Caco-2 (cell line): Measurements from ENCODE around the gene BYSL. TPM values are rescaled to one million over a fixed set of nuclear protein-coding genes. Genes with fewer than 3 reads are reported as not detected.

Source experiments
- BruUV-seq: library from RNA; stranded (reverse); fragments of 400-500 nt; replicated peaks from 2 replicates; lab custom pipeline; 2021; lab: Mats Ljungman, UMichigan
- CTCF ChIA-PET: fragments of 300-600 bp; sonication (Branson Sonifier 250); formaldehyde crosslinking; loops from one replicate; lab custom pipeline; 2022; ENCODE audit warnings: antibody characterized with exemption; lab: Charles Lee
- POLR2A ChIA-PET: fragments of 300-600 bp; sonication (Branson Sonifier 250); formaldehyde crosslinking; loops from one replicate; lab custom pipeline; 2022; ENCODE audit warnings: antibody characterized with exemption; lab: Charles Lee
- DNase-seq, 2 experiments: peaks; one replicate each; pipeline versions ENCODE4 v3.0.0 to v3.0.0-alpha.2; 2020 to 2022
- H3K27me3 ChIP-seq: replicated peaks from 2 replicates; pipeline ENCODE4 v1.6.0; 2011; ENCODE audit warnings: low read length; ENCODE audit not compliant: control insufficient read depth, insufficient read depth
- H3K36me3 ChIP-seq: 2 replicates; pipeline ENCODE4 v1.5.1; 2011; ENCODE audit warnings: low read length; ENCODE audit not compliant: control insufficient read depth, insufficient read depth
- H3K4me1 ChIP-seq: fragments of 250-450 bp; sonication (Bioruptor Pico); 2 replicates; pipeline ENCODE4 v1.5.1; 2020; ENCODE audit warnings: mild to moderate bottlenecking
- H3K4me3 ChIP-seq: 2 replicates; pipeline ENCODE4 v1.5.1; 2011; ENCODE audit warnings: low read depth, mild to moderate bottlenecking, control low read depth, low read length
- H3K9me3 ChIP-seq: fragments of 250-450 bp; sonication (Bioruptor Pico); 2 replicates; pipeline ENCODE4 v1.5.1; 2020; ENCODE audit warnings: mild to moderate bottlenecking, moderate library complexity
- H3K27ac Mint-ChIP-seq: one replicate; pipeline ENCODE4 v1.8.0; 2022; ENCODE audit warnings: mixed read lengths; ENCODE audit not compliant: unreplicated experiment
- H3K27me3 Mint-ChIP-seq: one replicate; pipeline ENCODE4 v1.8.0; 2022; ENCODE audit warnings: mixed read lengths; ENCODE audit not compliant: insufficient read depth, unreplicated experiment
- H3K36me3 Mint-ChIP-seq: one replicate; pipeline ENCODE4 v1.8.0; 2022; ENCODE audit warnings: mild to moderate bottlenecking, mixed read lengths; ENCODE audit not compliant: insufficient read depth, unreplicated experiment
- H3K4me1 Mint-ChIP-seq: one replicate; pipeline ENCODE4 v1.8.0; 2022; ENCODE audit warnings: low read depth, mixed read lengths; ENCODE audit not compliant: unreplicated experiment
- H3K4me3 Mint-ChIP-seq: one replicate; pipeline ENCODE4 v1.8.0; 2022; ENCODE audit warnings: mild to moderate bottlenecking, moderate library complexity, mixed read lengths; ENCODE audit not compliant: unreplicated experiment
- H3K9me3 Mint-ChIP-seq: one replicate; pipeline ENCODE4 v1.8.0; 2022; ENCODE audit warnings: mixed read lengths; ENCODE audit not compliant: unreplicated experiment
- intact Hi-C: fragments of 100-400 bp; cut with micrococcal nuclease; formaldehyde crosslinking; loops from one replicate; pipeline ENCODE4 v1.10.0; 2022; ENCODE audit not compliant: unreplicated experiment
- total RNA-seq: library from RNA; stranded (reverse); gene quantifications from 2 replicates; pipeline ENCODE4 v1.2.3, GENCODE V29; 2022
- TF ChIP-seq, protein P1 (sequence below), 2 experiments: fragments of 200-600 bp in 1 of 2; IDR thresholded peaks; 1 replicate in 1 of 2; 2 replicates in 1 of 2; pipeline versions ENCODE4 v1.5.1 to v1.8.0; 2011 to 2022; ENCODE audit warnings: antibody characterized with exemption in 1 of 2, control low read depth in 1 of 2, inconsistent platforms in 1 of 2, low read depth in 1 of 2, low read length in 1 of 2, mild to moderate bottlenecking in 1 of 2, moderate library complexity in 1 of 2; ENCODE audit not compliant: insufficient read depth in 1 of 2, severe bottlenecking in 1 of 2, unreplicated experiment in 1 of 2

BYSL gene
- total RNA-seq, 1 experiment from 2014 or later, result 45.9 TPM

DNA sequence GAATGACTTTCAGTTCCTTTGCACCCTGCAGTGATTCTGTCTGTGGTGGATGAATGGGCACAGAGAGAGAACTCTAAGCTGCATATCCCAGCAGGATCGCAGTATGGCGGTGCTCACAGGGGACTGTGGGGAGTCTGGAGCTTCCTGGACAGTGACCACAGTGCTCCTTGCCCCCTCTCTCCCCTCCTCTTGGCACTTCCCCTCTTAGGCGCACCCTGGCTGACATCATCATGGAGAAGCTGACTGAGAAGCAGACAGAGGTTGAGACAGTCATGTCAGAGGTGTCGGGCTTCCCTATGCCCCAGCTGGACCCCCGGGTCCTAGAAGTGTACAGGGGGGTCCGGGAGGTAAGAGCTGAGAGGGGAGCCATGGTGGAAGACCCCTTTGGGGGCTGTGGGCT is 8.6 kb downstream of the BYSL start:
- Histone ChIP-seq H3K4me3 (no peak overlapping the region), H3K27me3 (no peaks in the 10 kb centered on the region), H3K4me1 (peaks cover 2% of the 10 kb centered on the region; the same call in 1 of the 2 replicates), H3K36me3 (peaks cover 5% of the 10 kb centered on the region), H3K9me3 (no peaks in the 10 kb centered on the region)
- Mint-ChIP-seq H3K4me1 (no peaks in the 10 kb centered on the region), H3K9me3 (no peaks in the 10 kb centered on the region), H3K27me3 (no peaks in the 10 kb centered on the region), H3K27ac (no peak overlapping the region), H3K36me3 (peaks cover 83% of the 10 kb centered on the region), H3K4me3 (no peak overlapping the region)
- intact Hi-C loops, result no loop called here
- CTCF ChIA-PET, result no interaction called here
- DNase-seq, result no peak
- TF ChIP-seq, protein P1, sequence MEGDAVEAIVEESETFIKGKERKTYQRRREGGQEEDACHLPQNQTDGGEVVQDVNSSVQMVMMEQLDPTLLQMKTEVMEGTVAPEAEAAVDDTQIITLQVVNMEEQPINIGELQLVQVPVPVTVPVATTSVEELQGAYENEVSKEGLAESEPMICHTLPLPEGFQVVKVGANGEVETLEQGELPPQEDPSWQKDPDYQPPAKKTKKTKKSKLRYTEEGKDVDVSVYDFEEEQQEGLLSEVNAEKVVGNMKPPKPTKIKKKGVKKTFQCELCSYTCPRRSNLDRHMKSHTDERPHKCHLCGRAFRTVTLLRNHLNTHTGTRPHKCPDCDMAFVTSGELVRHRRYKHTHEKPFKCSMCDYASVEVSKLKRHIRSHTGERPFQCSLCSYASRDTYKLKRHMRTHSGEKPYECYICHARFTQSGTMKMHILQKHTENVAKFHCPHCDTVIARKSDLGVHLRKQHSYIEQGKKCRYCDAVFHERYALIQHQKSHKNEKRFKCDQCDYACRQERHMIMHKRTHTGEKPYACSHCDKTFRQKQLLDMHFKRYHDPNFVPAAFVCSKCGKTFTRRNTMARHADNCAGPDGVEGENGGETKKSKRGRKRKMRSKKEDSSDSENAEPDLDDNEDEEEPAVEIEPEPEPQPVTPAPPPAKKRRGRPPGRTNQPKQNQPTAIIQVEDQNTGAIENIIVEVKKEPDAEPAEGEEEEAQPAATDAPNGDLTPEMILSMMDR (IDR thresholded peaks at IDR 0.05; ENCODE audit: insufficient read depth in 1 of 2, low read depth in 1 of 2, low read length in 1 of 2, severe bottlenecking in 1 of 2, unreplicated experiment in 1 of 2), result no peak
- POLR2A ChIA-PET, result no interaction called here
- no TSS peak for BruUV-seq

DNA sequence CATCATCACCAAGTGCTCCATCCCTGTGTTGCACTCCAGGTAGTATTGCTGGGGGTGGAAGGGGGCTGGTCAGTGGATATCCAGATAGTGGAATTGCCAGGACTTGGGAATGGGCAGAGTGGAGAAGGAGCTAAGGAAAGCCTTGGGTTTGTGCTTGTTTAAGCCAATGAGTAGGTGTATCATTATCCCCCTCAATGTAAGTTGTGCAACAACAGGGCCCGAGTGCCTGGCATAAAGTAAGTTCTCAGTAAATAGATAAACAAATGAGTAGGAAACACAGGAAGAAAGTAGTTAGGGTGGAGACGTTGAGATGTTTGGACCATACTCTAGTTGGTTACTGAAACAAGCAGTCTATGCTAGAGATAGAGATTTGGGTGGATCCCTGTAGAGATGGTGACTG is 10.5 kb downstream of the BYSL start:
- Histone ChIP-seq H3K4me3 (no peak overlapping the region), H3K36me3 (peaks cover 7% of the 10 kb centered on the region), H3K27me3 (no peaks in the 10 kb centered on the region), H3K9me3 (no peaks in the 10 kb centered on the region), H3K4me1 (peaks cover 16% of the 10 kb centered on the region)
- CTCF ChIA-PET, result no interaction called here
- Mint-ChIP-seq H3K27ac (no peak overlapping the region), H3K4me3 (no peak overlapping the region), H3K27me3 (no peaks in the 10 kb centered on the region), H3K36me3 (peaks cover 82% of the 10 kb centered on the region), H3K9me3 (no peaks in the 10 kb centered on the region), H3K4me1 (no peaks in the 10 kb centered on the region)
- POLR2A ChIA-PET, result no interaction called here
- TF ChIP-seq, protein P1 (IDR thresholded peaks at IDR 0.05; ENCODE audit: insufficient read depth in 1 of 2, low read depth in 1 of 2, low read length in 1 of 2, severe bottlenecking in 1 of 2, unreplicated experiment in 1 of 2), result no peak
- intact Hi-C loops, result no loop called here
- no peak for DNase-seq
- BruUV-seq, result no TSS peak

DNA sequence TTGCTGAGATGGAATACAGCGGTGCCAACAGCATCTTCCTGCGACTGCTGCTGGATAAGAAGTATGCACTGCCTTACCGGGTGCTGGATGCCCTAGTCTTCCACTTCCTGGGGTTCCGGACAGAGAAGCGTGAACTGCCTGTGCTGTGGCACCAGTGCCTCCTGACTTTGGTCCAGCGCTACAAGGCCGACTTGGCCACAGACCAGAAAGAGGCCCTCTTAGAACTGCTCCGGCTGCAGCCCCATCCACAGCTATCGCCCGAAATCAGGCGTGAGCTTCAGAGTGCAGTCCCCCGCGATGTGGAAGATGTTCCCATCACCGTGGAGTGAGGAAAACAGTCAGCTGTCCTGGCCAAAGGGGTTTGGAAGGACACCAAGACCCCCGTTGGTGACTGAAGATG is 11.1 kb downstream of the BYSL start:
- TF ChIP-seq, protein P1 (IDR thresholded peaks at IDR 0.05; ENCODE audit: insufficient read depth in 1 of 2, low read depth in 1 of 2, low read length in 1 of 2, severe bottlenecking in 1 of 2, unreplicated experiment in 1 of 2), result no peak
- Histone ChIP-seq H3K4me3 (no peak overlapping the region), H3K4me1 (peaks cover 16% of the 10 kb centered on the region), H3K27me3 (no peaks in the 10 kb centered on the region), H3K36me3 (peaks cover 7% of the 10 kb centered on the region), H3K9me3 (no peaks in the 10 kb centered on the region)
- DNase-seq, result no peak
- Mint-ChIP-seq H3K9me3 (no peaks in the 10 kb centered on the region), H3K27me3 (no peaks in the 10 kb centered on the region), H3K4me3 (no peak overlapping the region), H3K4me1 (no peaks in the 10 kb centered on the region), H3K36me3 (peaks cover 79% of the 10 kb centered on the region), H3K27ac (no peak overlapping the region)
- intact Hi-C loops, result no loop called here
- ChIA-PET CTCF (interaction anchor here (0.6 to 1.2 kb wide), 2 partner anchors 11 to 85 kb away, joined by 3 to 5 read pairs; partner anchors contain the start of genes BYSL and MED20), POLR2A (no interaction called here)
- BruUV-seq, result no TSS peak
